CD4-positive, alpha-beta T cell (primary cell): ENCODE data around the gene MYEF2. TPM values are rescaled to one million over a fixed set of nuclear protein-coding genes. Genes with fewer than 3 reads are reported as not detected.

Experiments used
- ATAC-seq: fragments of 200-7000 bp; cut with Tn5 transposase; one replicate; pipeline ENCODE4 v1.10.0; 2022; ENCODE audit warnings: mild to moderate bottlenecking; ENCODE audit not compliant: poor library complexity
- CTCF ChIA-PET: fragments of 350-600 bp; sonication (Branson Sonifier 250); formaldehyde crosslinking; loops from one replicate; lab custom pipeline; 2021; ENCODE audit warnings: antibody characterized with exemption, inconsistent platforms; lab: Charles Lee
- POLR2A ChIA-PET: fragments of 350-600 bp; sonication (Branson Sonifier 250); formaldehyde crosslinking; loops from one replicate; lab custom pipeline; 2021; ENCODE audit warnings: antibody characterized with exemption, inconsistent platforms; lab: Charles Lee
- DNase-seq, 14 experiments: peaks; one replicate each; pipeline ENCODE4 v3.0.0-alpha.2; 2013 to 2020; ENCODE audit warnings: mixed read lengths in 2 of 14
- H3K27ac ChIP-seq, 2 donors: one replicate each; pipeline versions ENCODE4 v1.5.1 to v1.7.0; 2013; ENCODE audit warnings: low read length in 2 of 2, low read depth in 1 of 2, mild to moderate bottlenecking in 1 of 2
- H3K27me3 ChIP-seq, 2 experiments: 1 replicate in 1 of 2; 2 replicates in 1 of 2; pipeline versions ENCODE4 v1.6.1 to v1.7.0; 2013; ENCODE audit warnings: low read length in 2 of 2, control low read depth in 1 of 2, mild to moderate bottlenecking in 1 of 2, moderate library complexity in 1 of 2; ENCODE audit not compliant: insufficient read depth in 2 of 2, control insufficient read depth in 1 of 2
- H3K36me3 ChIP-seq: one replicate; pipeline ENCODE4 v1.6.1; 2013; ENCODE audit warnings: low read length, control low read depth; ENCODE audit not compliant: insufficient read depth
- H3K4me1 ChIP-seq: one replicate; pipeline ENCODE4 v1.6.1; 2013; ENCODE audit warnings: low read length, control low read depth; ENCODE audit not compliant: insufficient read depth
- H3K4me3 ChIP-seq: one replicate; pipeline ENCODE4 v1.5.1; 2013; ENCODE audit warnings: mild to moderate bottlenecking, low read length, moderate library complexity
- H3K9me3 ChIP-seq, 2 experiments: 1 replicate in 1 of 2; 2 replicates in 1 of 2; pipeline versions ENCODE4 v1.6.1 to v1.7.0; 2013; ENCODE audit warnings: low read length in 2 of 2, mild to moderate bottlenecking in 2 of 2, control low read depth in 1 of 2, moderate library complexity in 1 of 2; ENCODE audit not compliant: control insufficient read depth in 1 of 2, insufficient read depth in 1 of 2
- H3K27ac Mint-ChIP-seq: one replicate; pipeline ENCODE4 v1.8.0; 2020; ENCODE audit warnings: mixed read lengths
- H3K27me3 Mint-ChIP-seq: one replicate; pipeline ENCODE4 v1.8.0; 2021; ENCODE audit warnings: mixed read lengths
- H3K36me3 Mint-ChIP-seq: one replicate; pipeline ENCODE4 v1.8.0; 2021; ENCODE audit warnings: low read depth, mixed read lengths
- H3K4me1 Mint-ChIP-seq: one replicate; pipeline ENCODE4 v1.8.0; 2021; ENCODE audit warnings: low read depth, mixed read lengths
- H3K4me3 Mint-ChIP-seq: one replicate; pipeline ENCODE4 v1.8.0; 2020; ENCODE audit warnings: mild to moderate bottlenecking, mixed read lengths
- H3K9me3 Mint-ChIP-seq: one replicate; pipeline ENCODE4 v1.8.0; 2020; ENCODE audit warnings: mixed read lengths
- CTCF ChIP-seq: fragments of 200-600 bp; IDR thresholded peaks from one replicate; pipeline ENCODE4 v1.8.0; 2022; ENCODE audit warnings: antibody characterized with exemption, mild to moderate bottlenecking
- intact Hi-C, 2 experiments: fragments of 100-400 bp; cut with DNase I in 1 of 2; cut with micrococcal nuclease in 1 of 2; formaldehyde crosslinking; loops; one replicate each; pipeline versions ENCODE4 v1.15.1 to v1.9.0; 2023 to 2025; cut with DNase I, micrococcal nuclease
- total RNA-seq, 174 experiments: library from RNA in 2 of 174; stranded (reverse) in 2 of 174; gene quantifications; one replicate each; pipeline ENCODE4 v1.2.3 and lab custom pipeline; 2021 to 2026

Gene MYEF2
- total RNA-seq, 2 experiments from 2014 or later: 19.3 to 24.7 TPM

- Mint-ChIP-seq H3K4me1 (no peaks in the 10 kb centered on the region), H3K27ac (no peak overlapping the region), H3K9me3 (no peaks in the 10 kb centered on the region), H3K27me3 (peaks cover 57% of the 10 kb centered on the region), H3K36me3 (no peaks in the 10 kb centered on the region), H3K4me3 (no peak overlapping the region)
- no peak for DNase-seq
- ChIA-PET POLR2A (no interaction called here), CTCF (interaction anchor here (0.5 kb wide), 1 partner anchor 8 kb away, joined by 3 read pairs; no protein-coding TSS in a partner anchor)
- H3K4me1 ChIP-seq: no peaks in the 10 kb centered on the region
- H3K27me3 ChIP-seq: peaks cover 4 to 15% of the 10 kb centered on the region in 2 experiments
- no peak for TF ChIP-seq CTCF
- no peak for ATAC-seq
- H3K36me3 ChIP-seq: no peaks in the 10 kb centered on the region
- H3K4me3 ChIP-seq: no peak overlapping the region
- H3K27ac ChIP-seq: no peak overlapping the region
- H3K9me3 ChIP-seq: no peaks in the 10 kb centered on the region
- intact Hi-C loops: no loop called here
These were observed 24.0 kb upstream of the MYEF2 start for GRCh38 chr15:48202068-48202467.

- no peak for TF ChIP-seq CTCF
- no peak within 1 kb of the TSS for H3K27ac ChIP-seq
- ChIA-PET POLR2A (no interaction called here), CTCF (no interaction called here)
- H3K36me3 ChIP-seq: no peaks in the 10 kb centered on the region
- no peak within 1 kb of the TSS for H3K4me3 Mint-ChIP-seq
- H3K4me1 Mint-ChIP-seq: no peaks in the 10 kb centered on the region
- peaks cover 0 to 4% of the 10 kb centered on the region in 2 experiments for H3K9me3 ChIP-seq
- H3K27me3 Mint-ChIP-seq: peaks cover 52% of the 10 kb centered on the region
- no peak within 1 kb of the TSS for H3K4me3 ChIP-seq
- H3K4me1 ChIP-seq: no peaks in the 10 kb centered on the region
- no peaks in the 10 kb centered on the region for H3K36me3 Mint-ChIP-seq
- peaks cover 6 to 22% of the 10 kb centered on the region in 2 experiments for H3K27me3 ChIP-seq
- H3K27ac Mint-ChIP-seq: no peak within 1 kb of the TSS
- intact Hi-C loops: no loop called here
- no peak for ATAC-seq
- no peak for DNase-seq
- H3K9me3 Mint-ChIP-seq: peaks cover 3% of the 10 kb centered on the region
These were observed 13.6 kb upstream of the MYEF2 start, which contains the start of gene CTXN2 for GRCh38 chr15:48191574-48192225. CTXN2 (plus strand) TSS chr15:48191665; CDS start chr15:48201301, 9,636 bp downstream.

- peaks cover 0 to 4% of the 10 kb centered on the region in 2 experiments for H3K9me3 ChIP-seq
These were observed 13.0 kb upstream of the MYEF2 start for GRCh38 chr15:48190932-48191573.

More at GRCh38 chr15:48190932-48191573, 13.0 kb upstream of the MYEF2 start:
- Histone ChIP-seq H3K27me3 (peaks cover 6 to 17% of the 10 kb centered on the region in 2 experiments), H3K27ac (no peak overlapping the region), H3K4me1 (no peaks in the 10 kb centered on the region), H3K4me3 (no peak overlapping the region), H3K36me3 (no peaks in the 10 kb centered on the region)
- Mint-ChIP-seq H3K4me1 (no peaks in the 10 kb centered on the region), H3K4me3 (no peak overlapping the region), H3K9me3 (peaks cover 3% of the 10 kb centered on the region), H3K36me3 (no peaks in the 10 kb centered on the region), H3K27ac (no peak overlapping the region), H3K27me3 (peaks cover 50% of the 10 kb centered on the region)
- no peak for TF ChIP-seq CTCF
- ChIA-PET POLR2A (no interaction called here), CTCF (no interaction called here)
- intact Hi-C loops: no loop called here
- peak in 13 of 14 experiments; percentile 2 to 45 (median 10) for DNase-seq
- ATAC-seq: no peak
